ENCODE data around the gene JAML. TPM values are rescaled to one million over a fixed set of nuclear protein-coding genes. Genes with fewer than 3 reads are reported as not detected.

Gene JAML
- total RNA-seq, 1 donor from 2014 or later = 0.09 TPM

- H3F3A ChIP-seq (ENCODE audit: low read depth) = no peaks in the 10 kb centered on the region
- peaks cover 31% of the 10 kb centered on the region for H3K27me3 ChIP-seq
- no peak for DNase-seq (ENCODE audit: low spot score)
- no peak overlapping the region for H2AFZ ChIP-seq (replicated peaks)
- no peaks in the 10 kb centered on the region for H4K20me1 ChIP-seq (ENCODE audit: low read depth)
- H3K4me1 ChIP-seq = no peaks in the 10 kb centered on the region
- no peak overlapping the region for H3K4me2 ChIP-seq
- H3K4me3 ChIP-seq = no peak overlapping the region
- Mint-ChIP-seq H3K27ac (no peak overlapping the region), H3K36me3 (no peaks in the 10 kb centered on the region), H3K9me3 (no peaks in the 10 kb centered on the region), H3K27me3 (ENCODE audit: insufficient read depth, low read depth) (peaks cover 5% of the 10 kb centered on the region), H3K4me1 (no peaks in the 10 kb centered on the region), H3K4me3 (no peak overlapping the region)
- TF ChIP-seq EZH2phosphoT487 (IDR thresholded peaks at IDR 0.05) = no peak
- TF ChIP-seq CTCF (IDR thresholded peaks at IDR 0.05) = no peak
- no peak overlapping the region for H3K27ac ChIP-seq
- no peaks in the 10 kb centered on the region for H3K36me3 ChIP-seq
- no peaks in the 10 kb centered on the region for H3K9me3 ChIP-seq (ENCODE audit: low read depth)
- no peak overlapping the region for H3K9ac ChIP-seq
- H3K79me2 ChIP-seq (ENCODE audit: low read depth) = no peaks in the 10 kb centered on the region
Observed at GRCh38 chr11:118240999-118241763, 16.4 kb upstream of the JAML start.

- H3K79me2 ChIP-seq (ENCODE audit: low read depth) = no peaks in the 10 kb centered on the region
- no peak for DNase-seq (ENCODE audit: low spot score)
- no peak overlapping the region for H3K27ac ChIP-seq
- no peaks in the 10 kb centered on the region for H3K36me3 ChIP-seq
- no peaks in the 10 kb centered on the region for H4K20me1 ChIP-seq (ENCODE audit: low read depth)
- H3K27me3 ChIP-seq = peaks cover 17% of the 10 kb centered on the region
- no peaks in the 10 kb centered on the region for H3K9me3 ChIP-seq (ENCODE audit: low read depth)
- no peak overlapping the region for H2AFZ ChIP-seq (replicated peaks)
- Mint-ChIP-seq H3K27ac (no peak overlapping the region), H3K4me3 (no peak overlapping the region), H3K9me3 (no peaks in the 10 kb centered on the region), H3K36me3 (no peaks in the 10 kb centered on the region), H3K4me1 (no peaks in the 10 kb centered on the region), H3K27me3 (ENCODE audit: insufficient read depth, low read depth) (peaks cover 3% of the 10 kb centered on the region)
- no peaks in the 10 kb centered on the region for H3K4me1 ChIP-seq
- H3K4me3 ChIP-seq = no peak overlapping the region
- TF ChIP-seq EZH2phosphoT487 (IDR thresholded peaks at IDR 0.05) = no peak
- no peak for TF ChIP-seq EZH2 (IDR thresholded peaks at IDR 0.05)
- no peak for TF ChIP-seq CTCF (IDR thresholded peaks at IDR 0.05)
- H3F3A ChIP-seq (ENCODE audit: low read depth) = no peaks in the 10 kb centered on the region
- H3K9ac ChIP-seq = no peak overlapping the region
- no peak overlapping the region for H3K4me2 ChIP-seq
Observed at GRCh38 chr11:118239509-118240205, 14.8 kb upstream of the JAML start.

GRCh38 chr11:118238929-118239328 is 14.1 kb upstream of the JAML start:
- Histone ChIP-seq H3K9me3 (ENCODE audit: low read depth) (no peaks in the 10 kb centered on the region), H3K4me2 (no peak overlapping the region), H3K4me1 (no peaks in the 10 kb centered on the region), H4K20me1 (ENCODE audit: low read depth) (no peaks in the 10 kb centered on the region), H3K9ac (no peak overlapping the region), H3K79me2 (ENCODE audit: low read depth) (no peaks in the 10 kb centered on the region), H3F3A (ENCODE audit: low read depth) (no peaks in the 10 kb centered on the region), H3K27ac (no peak overlapping the region), H2AFZ (replicated peaks) (no peak overlapping the region), H3K27me3 (peaks cover 11% of the 10 kb centered on the region), H3K36me3 (no peaks in the 10 kb centered on the region), H3K4me3 (no peak overlapping the region)
- no peak for DNase-seq (ENCODE audit: low spot score)
- no peak overlapping the region for H3K4me3 Mint-ChIP-seq
- no peaks in the 10 kb centered on the region for H3K9me3 Mint-ChIP-seq
- no peak overlapping the region for H3K27ac Mint-ChIP-seq
- TF ChIP-seq EZH2 (IDR thresholded peaks at IDR 0.05) (no peak), CTCF (IDR thresholded peaks at IDR 0.05) (no peak), EZH2phosphoT487 (IDR thresholded peaks at IDR 0.05) (no peak)
- H3K36me3 Mint-ChIP-seq = no peaks in the 10 kb centered on the region
- H3K4me1 Mint-ChIP-seq = no peaks in the 10 kb centered on the region
- peaks cover 3% of the 10 kb centered on the region for H3K27me3 Mint-ChIP-seq (ENCODE audit: insufficient read depth, low read depth)
